D341Med (cell line): ENCODE results near the gene TMEM141.

Experiments used
- DNase-seq: peaks from one replicate; pipeline ENCODE4 v3.0.0; 2012; ENCODE audit warnings: low spot score

Gene TMEM141

GRCh38 chr9:136814725-136815421 is 23.7 kb downstream of the TMEM141 start:
- no peak for DNase-seq

GRCh38 chr9:136815422-136815782 is 24.3 kb downstream of the TMEM141 start:
- no peak for DNase-seq

- DNase-seq, result no peak
Measured at GRCh38 chr9:136820971-136821825, 30.1 kb downstream of the TMEM141 start.

- no peak for DNase-seq
Measured at GRCh38 chr9:136821826-136822544, 30.8 kb downstream of the TMEM141 start.

- DNase-seq, result no peak
Measured at GRCh38 chr9:136823136-136824046, 32.2 kb downstream of the TMEM141 start.

GRCh38 chr9:136824496-136825225 is 33.5 kb downstream of the TMEM141 start:
- DNase-seq, result no peak

GRCh38 chr9:136825295-136826187 is 34.4 kb downstream of the TMEM141 start:
- no peak for DNase-seq

- no peak for DNase-seq
Measured at GRCh38 chr9:136826188-136826541, 35.0 kb downstream of the TMEM141 start.

- no peak for DNase-seq
Measured at GRCh38 chr9:136826703-136827582, 35.8 kb downstream of the TMEM141 start.

GRCh38 chr9:136827794-136828473 is 36.8 kb downstream of the TMEM141 start:
- DNase-seq, result no peak

- DNase-seq, result no peak
Measured at GRCh38 chr9:136828474-136829140, 37.5 kb downstream of the TMEM141 start.

- no peak for DNase-seq
Measured at GRCh38 chr9:136829412-136829811, 38.3 kb downstream of the TMEM141 start.

- no peak for DNase-seq
Measured at GRCh38 chr9:136829981-136830885, 39.1 kb downstream of the TMEM141 start.

GRCh38 chr9:136831002-136831719 is 40.0 kb downstream of the TMEM141 start:
- no peak for DNase-seq

- no peak for DNase-seq
Measured at GRCh38 chr9:136831720-136832104, 40.6 kb downstream of the TMEM141 start.

GRCh38 chr9:136832581-136832980 is 41.4 kb downstream of the TMEM141 start:
- DNase-seq, result no peak
